ENCODE results near the gene RPL41. TPM values are rescaled to one million over a fixed set of nuclear protein-coding genes. Genes with fewer than 3 reads are reported as not detected.

Gene RPL41
- polyA plus RNA-seq, 1 of the 3 experiments (the other 2 are of a cell fraction), result 12,464 TPM

DNA sequence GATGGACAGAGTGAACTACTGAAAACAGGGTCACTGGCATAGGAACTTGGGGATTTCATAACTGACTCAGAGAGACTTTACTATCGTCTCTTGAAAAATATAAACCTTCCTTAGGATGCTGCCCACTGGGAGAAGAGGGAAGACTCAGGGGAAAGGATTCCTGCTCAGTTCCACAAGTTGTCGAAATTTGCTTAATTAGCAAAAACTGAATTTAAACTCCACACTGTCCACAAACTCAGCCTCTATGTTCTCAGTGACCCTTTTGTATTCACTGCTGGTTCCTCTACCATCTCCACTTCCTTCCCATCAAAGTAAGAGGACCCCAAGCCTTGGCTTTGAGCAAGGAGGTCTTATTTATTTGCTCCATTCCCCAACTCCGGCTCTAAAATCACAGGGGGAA is 28.8 kb downstream of the RPL41 start:
- no peaks in the 10 kb centered on the region for H3K9me2 ChIP-seq
- H3F3A ChIP-seq (replicated peaks; ENCODE audit: insufficient read depth), result peaks cover 15% of the 10 kb centered on the region
- 95% methylated on average over 3 of the region's 3 CpGs for WGBS (ENCODE audit: low lambda C conversion rate)
- H3K4me1 ChIP-seq (ENCODE audit: control insufficient read depth in 1 of 2, insufficient read depth in 2 of 2, low read depth in 1 of 2, low read length in 1 of 2), result peaks cover 0 to 2% of the 10 kb centered on the region in 2 experiments; a peak in 1 of 4 replicates
- no peak overlapping the region for H3K27ac ChIP-seq (ENCODE audit: low read depth in 2 of 2, low read length in 1 of 2)
- DNase-seq, result no peak
- no peaks in the 10 kb centered on the region for H3K79me2 ChIP-seq (ENCODE audit: insufficient read depth)
- no peak overlapping the region for H3K4me3 ChIP-seq (ENCODE audit: low read depth in 2 of 2, low read length in 1 of 2)
- no peaks in the 10 kb centered on the region for H3K27me3 ChIP-seq (ENCODE audit: insufficient read depth)
- TF ChIP-seq MXI1 (IDR thresholded peaks at IDR 0.05; ENCODE audit: low read depth, low read length), result no peak
- TF ChIP-seq GABPA (IDR thresholded peaks at IDR 0.05; ENCODE audit: low read depth), result no peak
- TF ChIP-seq TAF1 (IDR thresholded peaks at IDR 0.05; ENCODE audit: borderline replicate concordance, low read depth, low read length), result no peak
- no peak for TF ChIP-seq RAD21 (IDR thresholded peaks at IDR 0.05; ENCODE audit: low read length)
- no peak for TF ChIP-seq SMC3 (IDR thresholded peaks at IDR 0.05; ENCODE audit: low read depth, low read length)
- TF ChIP-seq USF1 (IDR thresholded peaks at IDR 0.05; ENCODE audit: borderline replicate concordance, low read depth), result no peak
- no peak for TF ChIP-seq EP300 (IDR thresholded peaks at IDR 0.05; ENCODE audit: borderline replicate concordance in 1 of 2, low read depth in 1 of 2, low read length in 1 of 2)
- TF ChIP-seq GATA2 (CRISPR knock-in tag; IDR thresholded peaks at IDR 0.05), result no peak
- TF ChIP-seq, protein P1, sequence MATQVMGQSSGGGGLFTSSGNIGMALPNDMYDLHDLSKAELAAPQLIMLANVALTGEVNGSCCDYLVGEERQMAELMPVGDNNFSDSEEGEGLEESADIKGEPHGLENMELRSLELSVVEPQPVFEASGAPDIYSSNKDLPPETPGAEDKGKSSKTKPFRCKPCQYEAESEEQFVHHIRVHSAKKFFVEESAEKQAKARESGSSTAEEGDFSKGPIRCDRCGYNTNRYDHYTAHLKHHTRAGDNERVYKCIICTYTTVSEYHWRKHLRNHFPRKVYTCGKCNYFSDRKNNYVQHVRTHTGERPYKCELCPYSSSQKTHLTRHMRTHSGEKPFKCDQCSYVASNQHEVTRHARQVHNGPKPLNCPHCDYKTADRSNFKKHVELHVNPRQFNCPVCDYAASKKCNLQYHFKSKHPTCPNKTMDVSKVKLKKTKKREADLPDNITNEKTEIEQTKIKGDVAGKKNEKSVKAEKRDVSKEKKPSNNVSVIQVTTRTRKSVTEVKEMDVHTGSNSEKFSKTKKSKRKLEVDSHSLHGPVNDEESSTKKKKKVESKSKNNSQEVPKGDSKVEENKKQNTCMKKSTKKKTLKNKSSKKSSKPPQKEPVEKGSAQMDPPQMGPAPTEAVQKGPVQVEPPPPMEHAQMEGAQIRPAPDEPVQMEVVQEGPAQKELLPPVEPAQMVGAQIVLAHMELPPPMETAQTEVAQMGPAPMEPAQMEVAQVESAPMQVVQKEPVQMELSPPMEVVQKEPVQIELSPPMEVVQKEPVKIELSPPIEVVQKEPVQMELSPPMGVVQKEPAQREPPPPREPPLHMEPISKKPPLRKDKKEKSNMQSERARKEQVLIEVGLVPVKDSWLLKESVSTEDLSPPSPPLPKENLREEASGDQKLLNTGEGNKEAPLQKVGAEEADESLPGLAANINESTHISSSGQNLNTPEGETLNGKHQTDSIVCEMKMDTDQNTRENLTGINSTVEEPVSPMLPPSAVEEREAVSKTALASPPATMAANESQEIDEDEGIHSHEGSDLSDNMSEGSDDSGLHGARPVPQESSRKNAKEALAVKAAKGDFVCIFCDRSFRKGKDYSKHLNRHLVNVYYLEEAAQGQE (IDR thresholded peaks at IDR 0.05; ENCODE audit: low read depth, low read length), result no peak
- no peak for TF ChIP-seq CHD2 (IDR thresholded peaks at IDR 0.05; ENCODE audit: low read length, partially characterized antibody)
- no peak for TF ChIP-seq TEAD4 (IDR thresholded peaks at IDR 0.05; ENCODE audit: borderline replicate concordance, insufficient read depth)
- no peak for TF ChIP-seq FOXJ3 (CRISPR knock-in tag; IDR thresholded peaks at IDR 0.05)
- TF ChIP-seq MEF2A (IDR thresholded peaks at IDR 0.05; ENCODE audit: borderline replicate concordance, low read depth), result no peak
- no peak for TF ChIP-seq YY1 (IDR thresholded peaks at IDR 0.05; ENCODE audit: low read depth)
- no peak for TF ChIP-seq TCF12 (IDR thresholded peaks at IDR 0.05)
- TF ChIP-seq ELF1 (IDR thresholded peaks at IDR 0.05), result no peak
- TF ChIP-seq NRF1 (IDR thresholded peaks at IDR 0.05; ENCODE audit: low read depth, low read length), result no peak
- peaks cover 12 to 36% of the 10 kb centered on the region in 2 experiments for H3K36me3 ChIP-seq (replicated peaks in 1 of 2; ENCODE audit: control insufficient read depth in 1 of 2, insufficient read depth in 2 of 2, low read length in 1 of 2)
- ChIA-PET CTCF (interaction anchor here (0.9 to 2.1 kb wide), 2 partner anchors 16 to 19 kb away, joined by 3 to 7 read pairs; no protein-coding TSS in a partner anchor), POLR2A (no interaction called here)
- H2AFZ ChIP-seq (ENCODE audit: low read depth), result no peak overlapping the region
- no peaks in the 10 kb centered on the region for H4K20me1 ChIP-seq (ENCODE audit: insufficient read depth)
- H3K9me3 ChIP-seq, result no peaks in the 10 kb centered on the region
- no peak overlapping the region for H3K4me2 ChIP-seq
- no peak overlapping the region for H3K9ac ChIP-seq
